Measurements from ENCODE around the gene ZNF609.

DNA sequence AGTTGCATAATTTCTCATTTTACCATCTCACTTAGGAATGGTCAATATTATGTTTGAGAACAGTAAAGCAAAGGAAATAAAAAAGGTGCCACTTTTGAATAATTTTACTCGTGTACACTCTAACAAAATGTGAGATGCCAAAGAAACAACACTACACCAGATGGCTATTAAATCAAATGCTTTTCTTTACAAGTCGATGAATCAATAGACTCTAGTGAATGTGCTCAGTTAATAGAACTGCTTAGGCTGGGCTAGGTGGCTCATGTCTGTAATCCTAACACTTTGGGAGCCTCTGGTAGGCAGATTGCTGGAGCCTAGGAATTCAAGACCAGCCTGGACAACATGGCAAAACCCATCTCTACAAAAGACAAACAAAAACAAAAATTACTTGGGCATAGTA lies 87.9 kb downstream of the ZNF609 start:
- no peak for TF ChIP-seq CTCF (IDR thresholded peaks at IDR 0.05)
- TF ChIP-seq EZH2phosphoT487 (IDR thresholded peaks at IDR 0.05), result no peak
- TF ChIP-seq EZH2 (IDR thresholded peaks at IDR 0.05), result no peak

Measured in neural progenitor cell (in vitro differentiated cells).